ENCODE results near the gene KCP. TPM values are rescaled to one million over a fixed set of nuclear protein-coding genes. Genes with fewer than 3 reads are reported as not detected.

The KCP gene
- total RNA-seq, 2 experiments from 2014 or later = 0.11 TPM; not detected in 1

DNA sequence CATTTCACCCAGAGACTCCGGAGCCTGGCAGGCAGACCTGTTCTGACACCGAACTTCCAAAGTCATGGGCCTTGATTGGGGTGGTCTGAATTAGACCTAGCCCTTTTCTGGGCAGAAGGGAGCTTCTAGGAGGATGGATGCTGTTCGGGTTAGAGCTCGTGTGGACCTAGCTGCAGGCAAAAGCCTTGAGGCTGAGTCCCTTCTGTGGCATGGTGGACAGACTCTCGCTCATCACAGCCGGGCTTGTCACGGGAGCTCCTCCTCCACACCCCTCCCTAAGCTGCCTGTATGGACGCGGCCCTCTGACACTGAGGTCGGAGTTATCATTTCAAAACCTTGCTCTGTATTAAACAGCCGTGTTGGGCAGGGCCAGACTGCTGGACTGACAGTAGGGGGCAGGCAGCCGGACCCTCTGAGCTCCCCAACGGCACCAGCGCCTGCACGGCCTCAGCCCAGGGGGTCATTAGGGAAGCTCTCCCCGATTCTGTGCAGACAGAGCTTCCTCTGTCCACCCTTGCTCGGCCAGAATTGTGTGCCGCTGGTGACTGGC is 29.4 kb upstream of the KCP start:
- H3K4me3 ChIP-seq (ENCODE audit: low read length) = peak overlapping the region; percentile 69
- H3K27me3 ChIP-seq (ENCODE audit: control insufficient read depth in 1 of 2, insufficient read depth in 2 of 2, low read length in 2 of 2) = peaks cover 0 to 3% of the 10 kb centered on the region in 2 experiments
- ChIA-PET POLR2A (no interaction called here), CTCF (no interaction called here)
- peak overlapping the region; percentile 21 to 41 for H3K27ac ChIP-seq (ENCODE audit: low read depth in 1 of 2, low read length in 2 of 2)
- peaks cover 49% of the 10 kb centered on the region for H3K4me1 ChIP-seq (ENCODE audit: insufficient read depth, low read length)
- no peaks in the 10 kb centered on the region for H3K36me3 Mint-ChIP-seq (ENCODE audit: low read depth)
- no peaks in the 10 kb centered on the region for H3K36me3 ChIP-seq (ENCODE audit: insufficient read depth, low read length)
- H3K4me3 Mint-ChIP-seq = peak overlapping the region; percentile 86
- ATAC-seq (ENCODE audit: poor library complexity) (no peak), DNase-seq (peak in 2 of 14 experiments; percentile 39 to 44)
- intact Hi-C loops (cut with DNase I, micrococcal nuclease) = no loop called here
- peaks cover 23% of the 10 kb centered on the region for H3K27me3 Mint-ChIP-seq
- no peaks in the 10 kb centered on the region for H3K9me3 ChIP-seq (ENCODE audit: control insufficient read depth in 1 of 2, insufficient read depth in 1 of 2, low read length in 2 of 2)
- no peaks in the 10 kb centered on the region for H3K9me3 Mint-ChIP-seq
- peaks cover 38% of the 10 kb centered on the region for H3K4me1 Mint-ChIP-seq (ENCODE audit: low read depth)
- peak overlapping the region; percentile 27 for H3K27ac Mint-ChIP-seq
- TF ChIP-seq, protein P1, sequence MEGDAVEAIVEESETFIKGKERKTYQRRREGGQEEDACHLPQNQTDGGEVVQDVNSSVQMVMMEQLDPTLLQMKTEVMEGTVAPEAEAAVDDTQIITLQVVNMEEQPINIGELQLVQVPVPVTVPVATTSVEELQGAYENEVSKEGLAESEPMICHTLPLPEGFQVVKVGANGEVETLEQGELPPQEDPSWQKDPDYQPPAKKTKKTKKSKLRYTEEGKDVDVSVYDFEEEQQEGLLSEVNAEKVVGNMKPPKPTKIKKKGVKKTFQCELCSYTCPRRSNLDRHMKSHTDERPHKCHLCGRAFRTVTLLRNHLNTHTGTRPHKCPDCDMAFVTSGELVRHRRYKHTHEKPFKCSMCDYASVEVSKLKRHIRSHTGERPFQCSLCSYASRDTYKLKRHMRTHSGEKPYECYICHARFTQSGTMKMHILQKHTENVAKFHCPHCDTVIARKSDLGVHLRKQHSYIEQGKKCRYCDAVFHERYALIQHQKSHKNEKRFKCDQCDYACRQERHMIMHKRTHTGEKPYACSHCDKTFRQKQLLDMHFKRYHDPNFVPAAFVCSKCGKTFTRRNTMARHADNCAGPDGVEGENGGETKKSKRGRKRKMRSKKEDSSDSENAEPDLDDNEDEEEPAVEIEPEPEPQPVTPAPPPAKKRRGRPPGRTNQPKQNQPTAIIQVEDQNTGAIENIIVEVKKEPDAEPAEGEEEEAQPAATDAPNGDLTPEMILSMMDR (IDR thresholded peaks at IDR 0.05) = no peak

DNA sequence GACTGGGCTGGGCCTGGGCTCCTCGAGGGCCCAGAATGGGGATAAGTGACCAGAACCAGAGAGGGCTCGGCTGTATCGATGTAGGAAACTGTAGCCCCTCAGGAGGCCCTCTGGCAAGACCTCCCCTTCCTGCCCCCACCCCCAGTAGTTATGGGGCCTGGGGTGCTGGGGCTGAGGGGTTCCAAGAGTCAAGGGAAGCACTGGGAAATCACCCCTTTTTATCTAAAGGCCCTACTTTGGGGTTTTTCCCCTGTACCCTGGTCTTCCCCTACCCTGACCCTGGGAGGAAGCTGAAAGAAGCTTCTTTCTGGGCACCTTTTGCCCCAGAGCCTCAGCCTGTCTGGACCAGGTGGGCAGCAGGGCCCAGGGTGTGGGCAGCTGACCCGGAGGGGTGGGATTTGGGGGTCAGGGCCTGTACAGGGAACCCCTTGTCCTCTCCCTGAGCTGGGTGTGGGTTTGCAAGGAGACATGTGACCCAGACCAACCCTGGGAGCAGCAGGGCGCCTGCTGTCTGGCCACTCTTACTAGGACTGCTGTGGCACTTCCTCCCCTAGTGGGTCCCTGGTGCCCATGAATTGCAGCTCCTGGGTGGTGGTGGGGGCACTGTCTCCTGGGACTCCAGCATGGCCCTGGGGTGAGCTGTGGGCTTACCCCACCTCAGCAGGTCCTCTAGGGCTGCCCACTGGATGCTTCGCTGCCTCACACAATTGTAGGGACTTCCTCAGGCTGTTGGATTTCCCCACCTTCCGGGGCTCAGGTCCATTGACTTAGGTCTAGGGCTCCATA is 28.8 kb upstream of the KCP start:
- peaks cover 49% of the 10 kb centered on the region for H3K4me1 ChIP-seq (ENCODE audit: insufficient read depth, low read length)
- peak overlapping the region; percentile 69 for H3K4me3 ChIP-seq (ENCODE audit: low read length)
- intact Hi-C loops (cut with DNase I, micrococcal nuclease) = no loop called here
- no peaks in the 10 kb centered on the region for H3K36me3 Mint-ChIP-seq (ENCODE audit: low read depth)
- ATAC-seq (ENCODE audit: poor library complexity) (peak; percentile 23), DNase-seq (peak in 2 of 14 experiments; percentile 69 to 77)
- ChIA-PET CTCF (no interaction called here), POLR2A (no interaction called here)
- no peaks in the 10 kb centered on the region for H3K36me3 ChIP-seq (ENCODE audit: insufficient read depth, low read length)
- peaks cover 23% of the 10 kb centered on the region for H3K27me3 Mint-ChIP-seq
- no peaks in the 10 kb centered on the region for H3K9me3 Mint-ChIP-seq
- H3K27me3 ChIP-seq (ENCODE audit: control insufficient read depth in 1 of 2, insufficient read depth in 2 of 2, low read length in 2 of 2) = peaks cover 0 to 3% of the 10 kb centered on the region in 2 experiments
- peaks cover 38% of the 10 kb centered on the region for H3K4me1 Mint-ChIP-seq (ENCODE audit: low read depth)
- H3K9me3 ChIP-seq (ENCODE audit: control insufficient read depth in 1 of 2, insufficient read depth in 1 of 2, low read length in 2 of 2) = no peaks in the 10 kb centered on the region
- H3K4me3 Mint-ChIP-seq = peak overlapping the region; percentile 86
- peak overlapping the region; percentile 27 for H3K27ac Mint-ChIP-seq
- TF ChIP-seq, protein P1 (IDR thresholded peaks at IDR 0.05) = no peak
- H3K27ac ChIP-seq (ENCODE audit: low read depth in 1 of 2, low read length in 2 of 2) = peak overlapping the region; percentile 21 to 41

DNA sequence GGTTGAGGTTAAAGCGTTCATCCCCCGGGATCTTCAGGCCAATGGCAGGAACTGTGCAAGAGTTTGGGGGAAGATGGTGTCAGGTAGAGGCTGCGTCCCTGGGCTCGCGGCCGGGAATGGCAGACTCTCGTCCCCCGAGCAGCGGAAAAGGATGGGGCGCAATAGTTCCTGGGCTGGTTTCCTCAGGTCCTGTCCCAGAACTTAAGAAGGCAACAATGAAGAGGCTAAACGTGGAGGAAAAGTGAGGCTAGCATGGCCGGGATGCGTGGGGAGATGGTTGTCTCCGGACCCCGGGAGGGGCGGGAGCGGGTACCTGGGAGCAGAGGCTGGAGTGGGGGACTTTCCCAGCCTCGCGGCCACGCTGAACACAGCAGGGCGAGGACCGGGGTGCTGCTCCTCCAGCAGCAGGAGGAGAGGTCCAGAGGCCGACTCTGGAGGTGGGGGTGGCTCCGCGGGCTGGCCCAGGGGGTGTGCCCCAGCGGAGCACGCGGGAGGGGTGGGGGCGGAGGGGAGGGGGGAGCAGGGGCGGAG is 28.1 kb upstream of the KCP start:
- peak overlapping the region; percentile 69 for H3K4me3 ChIP-seq (ENCODE audit: low read length)
- H3K27ac ChIP-seq (ENCODE audit: low read depth in 1 of 2, low read length in 2 of 2) = peak overlapping the region in 1 of 2 donors; percentile 34
- H3K27me3 ChIP-seq (ENCODE audit: control insufficient read depth in 1 of 2, insufficient read depth in 2 of 2, low read length in 2 of 2) = peaks cover 0 to 3% of the 10 kb centered on the region in 2 experiments
- ATAC-seq (ENCODE audit: poor library complexity) = peak; percentile 25
- Mint-ChIP-seq H3K9me3 (no peaks in the 10 kb centered on the region), H3K4me1 (ENCODE audit: low read depth) (peaks cover 38% of the 10 kb centered on the region), H3K4me3 (peak overlapping the region; percentile 91), H3K27ac (peak overlapping the region; percentile 68), H3K27me3 (peaks cover 23% of the 10 kb centered on the region), H3K36me3 (ENCODE audit: low read depth) (no peaks in the 10 kb centered on the region)
- DNase-seq = peak in 2 of 14 experiments; percentile 54 to 62
- no peaks in the 10 kb centered on the region for H3K36me3 ChIP-seq (ENCODE audit: insufficient read depth, low read length)
- ChIA-PET POLR2A (no interaction called here), CTCF (no interaction called here)
- no peaks in the 10 kb centered on the region for H3K9me3 ChIP-seq (ENCODE audit: control insufficient read depth in 1 of 2, insufficient read depth in 1 of 2, low read length in 2 of 2)
- peaks cover 54% of the 10 kb centered on the region for H3K4me1 ChIP-seq (ENCODE audit: insufficient read depth, low read length)
- TF ChIP-seq, protein P1 (IDR thresholded peaks at IDR 0.05) = no peak
- intact Hi-C loops (cut with DNase I, micrococcal nuclease) = no loop called here

Measured in CD4-positive, alpha-beta T cell (primary cell).